Measurements from ENCODE around the gene ZNF579. TPM values are rescaled to one million over a fixed set of nuclear protein-coding genes. Genes with fewer than 3 reads are reported as not detected.

Gene ZNF579
- total and polyA plus RNA-seq, 9 of the 15 experiments (the other 6 are each of a cell fraction or from before 2014, with no cell fraction given): 0.06 to 15.9 (median 1.6) TPM

- no peak for TF ChIP-seq SLC30A9 (CRISPR knock-in tag; IDR thresholded peaks at IDR 0.05)
- no peak for TF ChIP-seq ZBTB2 (IDR thresholded peaks at IDR 0.05)
- TF ChIP-seq E2F4 (CRISPR knock-in tag; IDR thresholded peaks at IDR 0.05; ENCODE audit: low read depth): no peak; the same call in 1 of the 2 replicates
- TF ChIP-seq HNRNPL (IDR thresholded peaks at IDR 0.05; ENCODE audit: low read depth, low read length): no peak
- no peak for TF ChIP-seq ZNF197 (CRISPR knock-in tag; IDR thresholded peaks at IDR 0.05; ENCODE audit: low read depth)
- no peak for TF ChIP-seq GTF2A2 (tag; IDR thresholded peaks at IDR 0.05)
- TF ChIP-seq ZNF655 (CRISPR knock-in tag; IDR thresholded peaks at IDR 0.05): no peak
- no peak for TF ChIP-seq HNRNPH1 (optimal IDR thresholded peaks at IDR 0.05; ENCODE audit: low read depth, low read length)
- no peak for TF ChIP-seq ESRRB (CRISPR knock-in tag; IDR thresholded peaks at IDR 0.05; ENCODE audit: borderline replicate concordance)
- no peak for TF ChIP-seq ZNF316 (IDR thresholded peaks at IDR 0.05)
- TF ChIP-seq CC2D1A (IDR thresholded peaks at IDR 0.05): no peak
- no peak for TF ChIP-seq GABPB2 (CRISPR knock-in tag; conservative IDR thresholded peaks at IDR 0.05)
These were observed 18.8 kb upstream of the ZNF579 start, which contains the start of gene FIZ1 (continued) for GRCh38 chr19:55599468-55599841.

All from K562 (cell line).